ENCODE results near the gene FARP2. TPM values are rescaled to one million over a fixed set of nuclear protein-coding genes. Genes with fewer than 3 reads are reported as not detected.

FARP2 gene
- total RNA-seq, 1 experiment from 2014 or later, result 37.2 TPM

GRCh38 chr2:241344925-241345651, 11.0 kb upstream of the FARP2 start:
- Mint-ChIP-seq H3K27ac (ENCODE audit: unreplicated experiment) (no peak overlapping the region), H3K4me3 (ENCODE audit: unreplicated experiment) (no peak overlapping the region), H3K36me3 (ENCODE audit: insufficient read depth, unreplicated experiment) (peaks cover 65% of the 10 kb centered on the region), H3K9me3 (ENCODE audit: unreplicated experiment) (no peaks in the 10 kb centered on the region), H3K27me3 (ENCODE audit: insufficient read depth, unreplicated experiment) (no peaks in the 10 kb centered on the region), H3K4me1 (ENCODE audit: low read depth, unreplicated experiment) (peaks cover 12% of the 10 kb centered on the region)
- intact Hi-C loops (cut with micrococcal nuclease; ENCODE audit: unreplicated experiment), result no loop called here
- Histone ChIP-seq H3K36me3 (ENCODE audit: control insufficient read depth, insufficient read depth, low read length) (no peaks in the 10 kb centered on the region; the same call in 1 of the 2 replicates), H3K27me3 (replicated peaks; ENCODE audit: control insufficient read depth, insufficient read depth, low read length) (no peaks in the 10 kb centered on the region), H3K4me1 (peaks cover 3% of the 10 kb centered on the region), H3K4me3 (ENCODE audit: low read depth, low read length) (no peak overlapping the region), H3K9me3 (no peaks in the 10 kb centered on the region)
- no TSS peak for BruUV-seq (replicated peaks)
- no peak for DNase-seq
- CTCF ChIA-PET, result no interaction called here
- no peak for TF ChIP-seq CTCF (IDR thresholded peaks at IDR 0.05; ENCODE audit: insufficient read depth in 1 of 2, low read depth in 1 of 2, low read length in 1 of 2, severe bottlenecking in 1 of 2, unreplicated experiment in 1 of 2)
- POLR2A ChIA-PET, result no interaction called here

DNA sequence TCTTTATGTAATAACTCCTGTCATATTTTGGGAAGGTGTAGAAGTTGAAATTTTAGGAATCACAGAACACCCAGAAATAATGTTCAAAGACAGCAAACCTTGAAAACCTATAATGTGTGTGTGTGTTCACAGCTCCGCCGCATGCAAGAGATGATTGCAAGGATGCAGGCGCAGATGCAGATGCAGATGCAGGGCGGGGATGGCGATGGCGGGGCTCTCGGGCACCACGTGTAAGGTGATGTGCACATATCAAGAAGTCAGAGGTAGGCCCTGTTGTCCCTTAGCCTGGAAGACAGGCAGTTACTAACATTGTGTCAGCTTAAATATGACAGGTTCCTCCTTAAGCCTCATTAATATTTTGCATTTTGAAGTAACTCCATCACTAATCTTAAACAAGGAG, 6.1 kb upstream of the FARP2 start:
- Mint-ChIP-seq H3K36me3 (ENCODE audit: insufficient read depth, unreplicated experiment) (peaks cover 60% of the 10 kb centered on the region), H3K4me1 (ENCODE audit: low read depth, unreplicated experiment) (peaks cover 12% of the 10 kb centered on the region), H3K27me3 (ENCODE audit: insufficient read depth, unreplicated experiment) (no peaks in the 10 kb centered on the region), H3K27ac (ENCODE audit: unreplicated experiment) (no peak overlapping the region), H3K9me3 (ENCODE audit: unreplicated experiment) (no peaks in the 10 kb centered on the region), H3K4me3 (ENCODE audit: unreplicated experiment) (no peak overlapping the region)
- no peaks in the 10 kb centered on the region for H3K27me3 ChIP-seq (replicated peaks; ENCODE audit: control insufficient read depth, insufficient read depth, low read length)
- ChIA-PET CTCF (no interaction called here), POLR2A (no interaction called here)
- no peak overlapping the region for H3K4me3 ChIP-seq (ENCODE audit: low read depth, low read length)
- intact Hi-C loops (cut with micrococcal nuclease; ENCODE audit: unreplicated experiment), result no loop called here
- H3K9me3 ChIP-seq, result no peaks in the 10 kb centered on the region
- no TSS peak for BruUV-seq (replicated peaks)
- no peak for TF ChIP-seq CTCF (IDR thresholded peaks at IDR 0.05; ENCODE audit: insufficient read depth in 1 of 2, low read depth in 1 of 2, low read length in 1 of 2, severe bottlenecking in 1 of 2, unreplicated experiment in 1 of 2)
- H3K4me1 ChIP-seq, result peaks cover 33% of the 10 kb centered on the region
- DNase-seq, result no peak
- no peaks in the 10 kb centered on the region for H3K36me3 ChIP-seq (ENCODE audit: control insufficient read depth, insufficient read depth, low read length)

DNA sequence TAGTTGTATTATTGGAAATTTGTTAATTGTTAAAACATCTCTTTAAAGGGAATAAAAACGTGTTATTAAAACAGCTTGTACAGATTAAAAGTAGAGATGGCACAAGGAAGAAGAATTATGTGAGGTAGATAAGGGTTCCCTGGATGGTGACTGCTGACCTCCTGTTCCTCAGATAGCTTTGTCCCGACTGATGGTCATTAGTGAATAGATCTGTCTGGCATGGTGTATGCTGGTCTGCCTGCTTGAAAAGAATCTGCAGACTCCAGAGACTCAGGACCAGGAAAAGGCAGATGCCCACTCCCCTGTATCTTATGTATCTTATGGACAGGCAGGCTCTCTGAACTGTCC, 5.6 kb upstream of the FARP2 start:
- ChIA-PET CTCF (interaction anchor here (1.3 kb wide), 1 partner anchor 41 kb away, joined by 6 read pairs; no protein-coding TSS in a partner anchor), POLR2A (interaction anchor here (1.0 kb wide), 1 partner anchor 35 kb away, joined by 7 read pairs; the partner anchor contains the start of genes HDLBP and SEPTIN2)
- DNase-seq, result no peak
- Mint-ChIP-seq H3K27me3 (ENCODE audit: insufficient read depth, unreplicated experiment) (no peaks in the 10 kb centered on the region), H3K27ac (ENCODE audit: unreplicated experiment) (peak overlapping the region; percentile 79), H3K36me3 (ENCODE audit: insufficient read depth, unreplicated experiment) (peaks cover 57% of the 10 kb centered on the region), H3K4me3 (ENCODE audit: unreplicated experiment) (peak overlapping the region; percentile 63), H3K4me1 (ENCODE audit: low read depth, unreplicated experiment) (peaks cover 12% of the 10 kb centered on the region), H3K9me3 (ENCODE audit: unreplicated experiment) (no peaks in the 10 kb centered on the region)
- H3K36me3 ChIP-seq (ENCODE audit: control insufficient read depth, insufficient read depth, low read length), result no peaks in the 10 kb centered on the region
- no TSS peak for BruUV-seq (replicated peaks)
- H3K4me3 ChIP-seq (ENCODE audit: low read depth, low read length), result no peak overlapping the region
- no peaks in the 10 kb centered on the region for H3K9me3 ChIP-seq
- TF ChIP-seq CTCF (IDR thresholded peaks at IDR 0.05; ENCODE audit: insufficient read depth in 1 of 2, low read depth in 1 of 2, low read length in 1 of 2, severe bottlenecking in 1 of 2, unreplicated experiment in 1 of 2), result no peak
- H3K27me3 ChIP-seq (replicated peaks; ENCODE audit: control insufficient read depth, insufficient read depth, low read length), result no peaks in the 10 kb centered on the region
- H3K4me1 ChIP-seq, result peaks cover 36% of the 10 kb centered on the region
- intact Hi-C loops (cut with micrococcal nuclease; ENCODE audit: unreplicated experiment), result no loop called here

Data from Caco-2 (cell line).